HL-60 (cell line): Measurements from ENCODE around the gene NUDT12.

Experiments used
- DNase-seq, 2 experiments: peaks; one replicate each; pipeline ENCODE4 v3.0.0-alpha.2; 2010 to 2020; ENCODE audit warnings: low read depth in 1 of 2, low spot score in 1 of 2
- H3K27ac ChIP-seq: fragments of 250-450 bp; sonication (Bioruptor Pico); replicated peaks from 2 replicates; pipeline ENCODE4 v1.5.1; 2020; ENCODE audit warnings: mild to moderate bottlenecking, moderate library complexity
- H3K27me3 ChIP-seq: fragments of 250-450 bp; sonication (Bioruptor Pico); 2 replicates; pipeline ENCODE4 v1.5.1; 2021; ENCODE audit warnings: mild to moderate bottlenecking, moderate library complexity; ENCODE audit not compliant: insufficient read depth, poor library complexity, severe bottlenecking
- H3K4me3 ChIP-seq: replicated peaks from 2 replicates; pipeline ENCODE4 v1.5.1; 2011; ENCODE audit warnings: mild to moderate bottlenecking, control low read depth, low read length; ENCODE audit not compliant: insufficient read depth
- GABPA ChIP-seq: IDR thresholded peaks from 2 replicates; pipeline ENCODE4 v1.6.1; 2012; ENCODE audit warnings: low read depth
- POLR2AphosphoS5 ChIP-seq: IDR thresholded peaks from 2 replicates; pipeline ENCODE4 v1.6.1; 2012; ENCODE audit warnings: low read depth
- SPI1 ChIP-seq: IDR thresholded peaks from 2 replicates; pipeline ENCODE4 v1.6.1; 2012; ENCODE audit warnings: low read depth, mild to moderate bottlenecking, borderline replicate concordance
- TF ChIP-seq, protein P1 (sequence below): IDR thresholded peaks from one replicate; pipeline ENCODE4 v1.5.1; 2011; ENCODE audit warnings: low read length, control low read depth, inconsistent platforms; ENCODE audit not compliant: insufficient read depth
- TF ChIP-seq, protein P2 (sequence below): IDR thresholded peaks from 2 replicates; pipeline ENCODE4 v1.6.1; 2012; ENCODE audit warnings: low read depth; ENCODE audit not compliant: insufficient replicate concordance

NUDT12 gene

DNA sequence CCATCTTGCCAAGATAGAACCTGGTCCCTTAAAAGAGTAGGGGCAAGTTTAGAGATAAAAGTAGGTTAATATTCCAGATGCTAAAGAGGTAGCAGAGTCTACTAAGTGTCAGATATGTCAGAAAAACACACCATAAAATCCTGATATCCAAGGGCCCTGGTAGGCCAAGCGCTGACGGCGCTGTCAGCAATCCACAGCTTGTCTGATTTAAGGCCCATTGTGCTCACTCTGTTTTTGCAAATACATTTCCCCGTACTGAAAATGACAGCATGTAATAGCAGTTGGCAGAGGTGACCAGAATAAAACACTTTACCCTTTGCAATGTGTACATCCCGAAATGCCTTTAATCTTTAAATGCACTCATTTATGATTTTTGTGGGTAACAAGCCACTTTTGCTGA is 9.9 kb upstream of the NUDT12 start:
- no peaks in the 10 kb centered on the region for H3K27me3 ChIP-seq
- no peak overlapping the region for H3K27ac ChIP-seq
- no peak for DNase-seq
- H3K4me3 ChIP-seq: no peak overlapping the region
- TF ChIP-seq, protein P1, sequence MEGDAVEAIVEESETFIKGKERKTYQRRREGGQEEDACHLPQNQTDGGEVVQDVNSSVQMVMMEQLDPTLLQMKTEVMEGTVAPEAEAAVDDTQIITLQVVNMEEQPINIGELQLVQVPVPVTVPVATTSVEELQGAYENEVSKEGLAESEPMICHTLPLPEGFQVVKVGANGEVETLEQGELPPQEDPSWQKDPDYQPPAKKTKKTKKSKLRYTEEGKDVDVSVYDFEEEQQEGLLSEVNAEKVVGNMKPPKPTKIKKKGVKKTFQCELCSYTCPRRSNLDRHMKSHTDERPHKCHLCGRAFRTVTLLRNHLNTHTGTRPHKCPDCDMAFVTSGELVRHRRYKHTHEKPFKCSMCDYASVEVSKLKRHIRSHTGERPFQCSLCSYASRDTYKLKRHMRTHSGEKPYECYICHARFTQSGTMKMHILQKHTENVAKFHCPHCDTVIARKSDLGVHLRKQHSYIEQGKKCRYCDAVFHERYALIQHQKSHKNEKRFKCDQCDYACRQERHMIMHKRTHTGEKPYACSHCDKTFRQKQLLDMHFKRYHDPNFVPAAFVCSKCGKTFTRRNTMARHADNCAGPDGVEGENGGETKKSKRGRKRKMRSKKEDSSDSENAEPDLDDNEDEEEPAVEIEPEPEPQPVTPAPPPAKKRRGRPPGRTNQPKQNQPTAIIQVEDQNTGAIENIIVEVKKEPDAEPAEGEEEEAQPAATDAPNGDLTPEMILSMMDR: no peak
- no peak for TF ChIP-seq GABPA
- TF ChIP-seq SPI1: no peak
- TF ChIP-seq, protein P2, sequence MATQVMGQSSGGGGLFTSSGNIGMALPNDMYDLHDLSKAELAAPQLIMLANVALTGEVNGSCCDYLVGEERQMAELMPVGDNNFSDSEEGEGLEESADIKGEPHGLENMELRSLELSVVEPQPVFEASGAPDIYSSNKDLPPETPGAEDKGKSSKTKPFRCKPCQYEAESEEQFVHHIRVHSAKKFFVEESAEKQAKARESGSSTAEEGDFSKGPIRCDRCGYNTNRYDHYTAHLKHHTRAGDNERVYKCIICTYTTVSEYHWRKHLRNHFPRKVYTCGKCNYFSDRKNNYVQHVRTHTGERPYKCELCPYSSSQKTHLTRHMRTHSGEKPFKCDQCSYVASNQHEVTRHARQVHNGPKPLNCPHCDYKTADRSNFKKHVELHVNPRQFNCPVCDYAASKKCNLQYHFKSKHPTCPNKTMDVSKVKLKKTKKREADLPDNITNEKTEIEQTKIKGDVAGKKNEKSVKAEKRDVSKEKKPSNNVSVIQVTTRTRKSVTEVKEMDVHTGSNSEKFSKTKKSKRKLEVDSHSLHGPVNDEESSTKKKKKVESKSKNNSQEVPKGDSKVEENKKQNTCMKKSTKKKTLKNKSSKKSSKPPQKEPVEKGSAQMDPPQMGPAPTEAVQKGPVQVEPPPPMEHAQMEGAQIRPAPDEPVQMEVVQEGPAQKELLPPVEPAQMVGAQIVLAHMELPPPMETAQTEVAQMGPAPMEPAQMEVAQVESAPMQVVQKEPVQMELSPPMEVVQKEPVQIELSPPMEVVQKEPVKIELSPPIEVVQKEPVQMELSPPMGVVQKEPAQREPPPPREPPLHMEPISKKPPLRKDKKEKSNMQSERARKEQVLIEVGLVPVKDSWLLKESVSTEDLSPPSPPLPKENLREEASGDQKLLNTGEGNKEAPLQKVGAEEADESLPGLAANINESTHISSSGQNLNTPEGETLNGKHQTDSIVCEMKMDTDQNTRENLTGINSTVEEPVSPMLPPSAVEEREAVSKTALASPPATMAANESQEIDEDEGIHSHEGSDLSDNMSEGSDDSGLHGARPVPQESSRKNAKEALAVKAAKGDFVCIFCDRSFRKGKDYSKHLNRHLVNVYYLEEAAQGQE: no peak
- no peak for TF ChIP-seq POLR2AphosphoS5

DNA sequence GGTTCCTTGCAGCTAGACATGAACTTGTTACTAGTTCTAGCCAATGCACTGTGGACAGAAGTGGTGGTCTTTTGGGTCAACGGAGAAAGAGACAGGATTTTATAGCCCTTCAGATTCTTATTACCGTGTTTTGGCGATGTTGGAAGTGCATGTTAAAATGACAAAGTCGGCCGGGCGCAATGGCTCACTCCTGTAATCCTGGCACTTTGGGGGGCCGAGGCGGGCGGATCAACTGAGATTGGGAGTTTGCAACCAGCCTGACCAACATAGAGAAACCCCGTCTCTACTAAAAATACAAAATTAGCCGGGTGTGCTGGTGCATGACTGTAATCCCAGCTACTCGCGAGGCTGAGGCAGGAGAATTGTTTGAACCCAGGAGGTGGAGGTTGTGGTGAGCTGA is 9.1 kb upstream of the NUDT12 start:
- TF ChIP-seq, protein P1: no peak
- TF ChIP-seq, protein P2: no peak
- TF ChIP-seq SPI1: no peak
- no peak overlapping the region for H3K4me3 ChIP-seq
- H3K27me3 ChIP-seq: no peaks in the 10 kb centered on the region
- no peak for DNase-seq
- H3K27ac ChIP-seq: no peak overlapping the region

DNA sequence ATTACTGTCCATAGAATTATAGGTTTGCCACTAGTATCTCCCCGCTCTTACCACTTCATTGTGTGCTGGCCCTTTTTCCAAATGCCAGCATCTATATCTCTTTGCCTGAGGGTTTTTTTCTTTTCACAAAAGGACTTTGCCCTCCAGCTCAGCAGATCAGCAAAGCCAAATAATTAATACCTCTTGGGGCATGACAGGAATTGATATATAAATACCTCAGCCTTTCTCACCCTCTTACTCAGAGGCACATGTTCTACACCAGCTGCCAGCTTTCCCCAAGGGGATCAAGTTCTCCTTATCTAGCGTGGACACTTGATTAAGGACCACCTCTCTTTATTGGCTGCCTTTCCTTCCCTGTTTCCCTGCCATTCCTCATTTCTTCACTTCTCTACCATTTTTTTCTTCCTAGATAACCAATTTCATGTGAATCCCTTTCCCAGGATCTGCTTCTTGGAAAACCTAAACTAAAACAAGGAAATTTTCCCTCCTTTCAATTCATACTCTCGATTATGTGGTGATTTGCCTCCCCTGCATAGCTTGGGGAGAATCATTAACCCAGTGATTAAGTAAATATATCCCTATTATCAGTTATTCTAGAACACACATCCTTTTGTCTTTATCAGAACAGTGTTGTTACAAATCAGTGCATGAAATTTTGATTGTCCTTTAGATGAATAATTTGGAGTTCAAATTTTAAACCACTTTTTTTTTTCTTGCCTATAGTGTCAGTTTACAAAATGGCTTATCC is 6.9 kb upstream of the NUDT12 start:
- Histone ChIP-seq H3K27me3 (no peaks in the 10 kb centered on the region), H3K27ac (no peak overlapping the region), H3K4me3 (no peak overlapping the region)
- DNase-seq: no peak
- TF ChIP-seq, protein P1: no peak
- no peak for TF ChIP-seq POLR2AphosphoS5
- TF ChIP-seq, protein P2: no peak
- no peak for TF ChIP-seq GABPA
- no peak for TF ChIP-seq SPI1
